Measurements from ENCODE around the gene IMP3.

GRCh38 chr15:75606026-75606425 lies 34.0 kb downstream of the IMP3 start:
- no peak for TF ChIP-seq SIN3A (IDR thresholded peaks at IDR 0.05; ENCODE audit: borderline replicate concordance, insufficient read depth, low read length)
- TF ChIP-seq TAF1 (IDR thresholded peaks at IDR 0.05; ENCODE audit: borderline replicate concordance, insufficient read depth, low read length), result no peak
- TF ChIP-seq REST (IDR thresholded peaks at IDR 0.05; ENCODE audit: insufficient read depth in 1 of 2, low read depth in 2 of 2, low read length in 2 of 2), result no peak
- TF ChIP-seq POLR2AphosphoS5 (IDR thresholded peaks at IDR 0.05; ENCODE audit: low read depth, low read length), result no peak
